Measurements from ENCODE around the gene HLA-DPA1.

The HLA-DPA1 gene

DNA sequence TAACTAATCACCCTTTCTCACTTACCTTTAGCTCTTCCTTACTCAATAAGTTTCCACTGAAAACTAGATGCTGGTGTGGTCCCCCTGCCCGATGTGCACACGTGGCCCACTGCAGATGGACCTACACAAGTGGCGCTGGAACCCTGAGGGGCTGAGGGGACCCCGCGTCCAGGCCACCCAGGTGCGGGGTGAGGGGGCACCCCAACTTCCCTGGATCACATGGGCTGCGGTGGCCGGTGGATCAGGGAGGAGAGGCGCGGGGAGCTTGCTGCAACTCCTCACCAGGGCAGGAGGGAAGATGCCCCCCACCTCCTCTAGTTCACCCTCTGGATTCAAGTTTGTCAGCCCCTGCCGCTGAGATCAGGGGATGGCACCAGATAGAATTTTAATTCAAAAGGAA is 51.5 kb downstream of the HLA-DPA1 start:
- ATAC-seq (ENCODE audit: insufficient read depth, low read depth): no peak
- TF ChIP-seq, protein P1, sequence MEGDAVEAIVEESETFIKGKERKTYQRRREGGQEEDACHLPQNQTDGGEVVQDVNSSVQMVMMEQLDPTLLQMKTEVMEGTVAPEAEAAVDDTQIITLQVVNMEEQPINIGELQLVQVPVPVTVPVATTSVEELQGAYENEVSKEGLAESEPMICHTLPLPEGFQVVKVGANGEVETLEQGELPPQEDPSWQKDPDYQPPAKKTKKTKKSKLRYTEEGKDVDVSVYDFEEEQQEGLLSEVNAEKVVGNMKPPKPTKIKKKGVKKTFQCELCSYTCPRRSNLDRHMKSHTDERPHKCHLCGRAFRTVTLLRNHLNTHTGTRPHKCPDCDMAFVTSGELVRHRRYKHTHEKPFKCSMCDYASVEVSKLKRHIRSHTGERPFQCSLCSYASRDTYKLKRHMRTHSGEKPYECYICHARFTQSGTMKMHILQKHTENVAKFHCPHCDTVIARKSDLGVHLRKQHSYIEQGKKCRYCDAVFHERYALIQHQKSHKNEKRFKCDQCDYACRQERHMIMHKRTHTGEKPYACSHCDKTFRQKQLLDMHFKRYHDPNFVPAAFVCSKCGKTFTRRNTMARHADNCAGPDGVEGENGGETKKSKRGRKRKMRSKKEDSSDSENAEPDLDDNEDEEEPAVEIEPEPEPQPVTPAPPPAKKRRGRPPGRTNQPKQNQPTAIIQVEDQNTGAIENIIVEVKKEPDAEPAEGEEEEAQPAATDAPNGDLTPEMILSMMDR (IDR thresholded peaks at IDR 0.05; ENCODE audit: borderline replicate concordance, extremely low read depth, low read length, poor library complexity, severe bottlenecking): no peak

DNA sequence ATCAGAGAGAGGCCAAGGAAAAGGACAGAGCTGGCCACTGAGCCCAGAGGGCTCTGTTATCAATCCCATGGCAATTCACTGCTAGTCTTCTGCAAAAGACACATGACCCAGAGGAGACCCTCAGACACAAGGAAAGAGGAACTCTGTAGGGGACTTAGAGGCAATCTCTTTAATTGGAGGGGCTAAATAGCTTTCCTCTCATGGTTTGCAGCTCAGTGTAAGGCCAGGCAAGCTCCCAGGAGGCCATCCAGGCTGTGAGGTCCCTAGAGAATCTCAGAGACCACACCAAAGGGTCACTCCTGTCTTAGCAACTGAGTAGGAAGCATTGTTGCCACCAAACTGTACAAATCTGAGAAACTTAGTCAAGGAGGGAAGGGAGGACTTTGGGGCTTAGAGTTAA is 54.1 kb downstream of the HLA-DPA1 start:
- H3K36me3 ChIP-seq (ENCODE audit: insufficient read depth, low read length): no peaks in the 10 kb centered on the region
- ATAC-seq (ENCODE audit: insufficient read depth, low read depth): no peak
- H3K9ac ChIP-seq (ENCODE audit: low read depth, low read length): no peak overlapping the region
- DNase-seq: no peak
- H3K27me3 ChIP-seq (ENCODE audit: insufficient read depth, low read length, poor library complexity): peaks cover 55% of the 10 kb centered on the region
- no peak overlapping the region for H3K4me3 ChIP-seq (ENCODE audit: low read depth in 1 of 2, low read length in 2 of 2)
- no peak overlapping the region for H2AFZ ChIP-seq (ENCODE audit: low read depth, low read length)
- no peak for TF ChIP-seq EZH2 (IDR thresholded peaks at IDR 0.05; ENCODE audit: borderline replicate concordance, low read depth, low read length, severe bottlenecking)
- TF ChIP-seq, protein P1 (IDR thresholded peaks at IDR 0.05; ENCODE audit: borderline replicate concordance, extremely low read depth, low read length, poor library complexity, severe bottlenecking): no peak
- H3K79me2 ChIP-seq (ENCODE audit: insufficient read depth, low read length): no peaks in the 10 kb centered on the region
- peaks cover 6% of the 10 kb centered on the region; the same call in 1 of the 2 replicates for H3K4me1 ChIP-seq (ENCODE audit: insufficient read depth, low read length)
- H3K9me3 ChIP-seq (ENCODE audit: insufficient read depth, low read length, severe bottlenecking): no peaks in the 10 kb centered on the region
- peak overlapping the region; percentile 50; the same call in 1 of the 2 replicates for H3K4me2 ChIP-seq (ENCODE audit: insufficient read depth, low read length)
- H4K20me1 ChIP-seq (ENCODE audit: insufficient read depth, low read length): no peaks in the 10 kb centered on the region; the same call in 1 of the 2 replicates
- H3K27ac ChIP-seq (ENCODE audit: low read length): no peak overlapping the region

More for the DNA sequence above, 51.5 kb downstream of the HLA-DPA1 start:
- Histone ChIP-seq H4K20me1 (ENCODE audit: insufficient read depth, low read length) (no peaks in the 10 kb centered on the region; the same call in 1 of the 2 replicates), H3K4me2 (ENCODE audit: insufficient read depth, low read length) (no peak overlapping the region), H3K4me3 (ENCODE audit: low read depth in 1 of 2, low read length in 2 of 2) (no peak overlapping the region), H3K4me1 (ENCODE audit: insufficient read depth, low read length) (peaks cover 6% of the 10 kb centered on the region; the same call in 1 of the 2 replicates), H3K27ac (ENCODE audit: low read length) (no peak overlapping the region), H2AFZ (ENCODE audit: low read depth, low read length) (no peak overlapping the region), H3K9ac (ENCODE audit: low read depth, low read length) (no peak overlapping the region), H3K9me3 (ENCODE audit: insufficient read depth, low read length, severe bottlenecking) (no peaks in the 10 kb centered on the region), H3K27me3 (ENCODE audit: insufficient read depth, low read length, poor library complexity) (peaks cover 49% of the 10 kb centered on the region), H3K36me3 (ENCODE audit: insufficient read depth, low read length) (no peaks in the 10 kb centered on the region), H3K79me2 (ENCODE audit: insufficient read depth, low read length) (no peaks in the 10 kb centered on the region)
- no peak for DNase-seq

DNA sequence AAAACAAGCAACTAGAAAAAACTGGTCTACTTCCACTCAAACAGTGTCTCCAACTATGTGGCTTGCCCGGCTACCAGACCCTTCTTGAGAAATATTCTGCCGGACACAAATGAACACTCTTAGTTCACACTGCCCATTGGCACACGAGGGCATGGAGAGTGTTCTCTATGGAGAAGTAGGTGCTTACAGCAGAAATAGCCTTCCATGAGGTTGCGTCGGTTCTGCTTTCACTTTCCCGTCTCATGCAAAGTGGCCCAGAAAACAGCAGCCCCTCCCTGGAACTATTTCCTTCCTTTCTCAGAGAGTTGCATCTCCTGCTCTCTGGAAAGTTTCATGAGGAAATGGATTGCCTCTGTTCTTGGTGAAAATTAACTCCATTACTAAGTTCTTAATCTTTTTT is 54.5 kb downstream of the HLA-DPA1 start:
- ATAC-seq (ENCODE audit: insufficient read depth, low read depth) (peak; percentile 75), DNase-seq (peak; percentile 26)
- Histone ChIP-seq H3K27me3 (ENCODE audit: insufficient read depth, low read length, poor library complexity) (peaks cover 55% of the 10 kb centered on the region), H3K4me2 (ENCODE audit: insufficient read depth, low read length) (peak overlapping the region; percentile 50; the same call in 1 of the 2 replicates), H3K9ac (ENCODE audit: low read depth, low read length) (no peak overlapping the region), H3K79me2 (ENCODE audit: insufficient read depth, low read length) (no peaks in the 10 kb centered on the region), H3K4me1 (ENCODE audit: insufficient read depth, low read length) (peaks cover 6% of the 10 kb centered on the region; the same call in 1 of the 2 replicates), H3K4me3 (ENCODE audit: low read depth in 1 of 2, low read length in 2 of 2) (no peak overlapping the region), H3K27ac (ENCODE audit: low read length) (no peak overlapping the region), H3K9me3 (ENCODE audit: insufficient read depth, low read length, severe bottlenecking) (no peaks in the 10 kb centered on the region), H4K20me1 (ENCODE audit: insufficient read depth, low read length) (no peaks in the 10 kb centered on the region; the same call in 1 of the 2 replicates), H2AFZ (ENCODE audit: low read depth, low read length) (no peak overlapping the region), H3K36me3 (ENCODE audit: insufficient read depth, low read length) (no peaks in the 10 kb centered on the region)
- TF ChIP-seq, protein P1 (IDR thresholded peaks at IDR 0.05; ENCODE audit: borderline replicate concordance, extremely low read depth, low read length, poor library complexity, severe bottlenecking): no peak
- no peak for TF ChIP-seq EZH2 (IDR thresholded peaks at IDR 0.05; ENCODE audit: borderline replicate concordance, low read depth, low read length, severe bottlenecking)

Measured in DND-41 (cell line).